Measurements from ENCODE around the gene CFLAR. TPM values are rescaled to one million over a fixed set of nuclear protein-coding genes. Genes with fewer than 3 reads are reported as not detected.

Gene CFLAR
- total and polyA plus RNA-seq, 2 of the 4 experiments (the other 2 are of a cell fraction), result 29.2 to 59.9 TPM

DNA sequence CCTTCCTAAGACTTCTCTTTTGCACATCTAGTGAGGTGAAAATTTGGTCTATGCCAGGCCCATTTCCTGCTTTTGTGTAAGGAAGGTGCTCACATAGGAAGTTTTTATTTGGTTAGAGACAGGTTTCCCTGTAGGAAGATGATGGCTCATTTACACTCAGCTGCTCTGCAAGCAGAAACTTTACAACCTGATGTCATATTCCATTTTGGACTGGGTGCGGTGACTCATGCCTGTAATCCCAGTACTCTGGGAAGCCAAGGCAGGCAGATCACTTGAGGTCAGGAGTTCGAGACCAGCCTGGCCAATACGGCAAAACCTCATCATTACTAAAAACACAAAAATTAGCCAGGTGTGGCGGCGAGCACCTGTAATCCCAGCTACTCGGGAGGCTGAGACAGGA lies 102.8 kb downstream of the CFLAR start:
- Histone ChIP-seq H2AK9ac (replicated peaks; ENCODE audit: low read depth, low read length, poor library complexity) (no peak overlapping the region), H4K20me1 (ENCODE audit: insufficient read depth, low read length) (no peaks in the 10 kb centered on the region), H3K9me3 (ENCODE audit: control insufficient read depth, insufficient read depth, low read length) (no peaks in the 10 kb centered on the region), H3K4me1 (ENCODE audit: control insufficient read depth, insufficient read depth, low read length) (no peaks in the 10 kb centered on the region), H3K9ac (ENCODE audit: low read depth, low read length) (no peak overlapping the region), H3K14ac (replicated peaks; ENCODE audit: low read depth, low read length) (no peak overlapping the region), H3K18ac (ENCODE audit: low read depth, low read length) (no peak overlapping the region), H3K9me1 (ENCODE audit: insufficient read depth, low read length) (no peaks in the 10 kb centered on the region), H2BK120ac (ENCODE audit: low read depth, low read length) (no peak overlapping the region), H3K36me3 (ENCODE audit: control insufficient read depth, insufficient read depth, low read length) (no peaks in the 10 kb centered on the region), H2AFZ (replicated peaks; ENCODE audit: low read length, poor library complexity) (no peak overlapping the region), H4K8ac (ENCODE audit: low read depth in 2 of 2, low read length in 2 of 2) (no peak overlapping the region), H4K91ac (ENCODE audit: insufficient read depth, low read depth, low read length) (no peak overlapping the region), H3K27me3 (ENCODE audit: control insufficient read depth, insufficient read depth, low read length) (peaks cover 2% of the 10 kb centered on the region; the same call in 1 of the 2 replicates), H4K5ac (ENCODE audit: low read depth, low read length) (no peak overlapping the region), H3K27ac (ENCODE audit: insufficient read depth, low read length) (no peak overlapping the region), H3K79me1 (ENCODE audit: low read depth in 1 of 2, low read length in 2 of 2) (no peaks in the 10 kb centered on the region), H3K4me2 (ENCODE audit: low read depth, low read length) (no peak overlapping the region), H3K4me3 (ENCODE audit: insufficient read depth, low read depth, low read length) (no peak overlapping the region), H2BK20ac (ENCODE audit: low read depth, low read length) (no peak overlapping the region), H3K56ac (ENCODE audit: extremely low read depth, insufficient read depth, low read length) (no peak overlapping the region), H2BK5ac (ENCODE audit: low read depth, low read length, poor library complexity, severe bottlenecking) (no peak overlapping the region), H2BK15ac (ENCODE audit: low read depth, low read length) (no peak overlapping the region), H3K23ac (ENCODE audit: low read depth, low read length) (no peak overlapping the region), H3K4ac (ENCODE audit: low read depth, low read length) (no peak overlapping the region), H2AK5ac (ENCODE audit: low read depth, low read length) (no peak overlapping the region)
- dilution Hi-C loops (cut with HindIII; ENCODE audit: low sequenced_read_pairs, unreplicated experiment) (no loop called here), in situ Hi-C loops (cut with MboI; ENCODE audit: low sequenced_read_pairs) (no loop called here), intact Hi-C loops (cut with micrococcal nuclease) (no loop called here)
- 90% methylated on average over 5 of the region's 6 CpGs; no CpG with 5 or more reads in 1 of the 2 experiments for WGBS, 2 experiments (ENCODE audit: extremely low coverage in 2 of 2, insufficient read length in 1 of 2)
- no peak for TF ChIP-seq CHD1 (IDR thresholded peaks at IDR 0.05; ENCODE audit: low read depth, low read length)
- no peak for TF ChIP-seq USF2 (IDR thresholded peaks at IDR 0.05; ENCODE audit: low read depth, low read length)
- TF ChIP-seq, protein P1, sequence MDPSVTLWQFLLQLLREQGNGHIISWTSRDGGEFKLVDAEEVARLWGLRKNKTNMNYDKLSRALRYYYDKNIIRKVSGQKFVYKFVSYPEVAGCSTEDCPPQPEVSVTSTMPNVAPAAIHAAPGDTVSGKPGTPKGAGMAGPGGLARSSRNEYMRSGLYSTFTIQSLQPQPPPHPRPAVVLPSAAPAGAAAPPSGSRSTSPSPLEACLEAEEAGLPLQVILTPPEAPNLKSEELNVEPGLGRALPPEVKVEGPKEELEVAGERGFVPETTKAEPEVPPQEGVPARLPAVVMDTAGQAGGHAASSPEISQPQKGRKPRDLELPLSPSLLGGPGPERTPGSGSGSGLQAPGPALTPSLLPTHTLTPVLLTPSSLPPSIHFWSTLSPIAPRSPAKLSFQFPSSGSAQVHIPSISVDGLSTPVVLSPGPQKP (IDR thresholded peaks at IDR 0.05; ENCODE audit: borderline replicate concordance, low read depth, low read length), result no peak
- no peak for TF ChIP-seq MXI1 (IDR thresholded peaks at IDR 0.05; ENCODE audit: borderline replicate concordance, low read depth, low read length)
- no peak for TF ChIP-seq FOS (IDR thresholded peaks at IDR 0.05; ENCODE audit: low read depth, low read length)
- TF ChIP-seq RFX5 (IDR thresholded peaks at IDR 0.05; ENCODE audit: low read depth, low read length), result no peak
- TF ChIP-seq POLR2A (IDR thresholded peaks at IDR 0.05; ENCODE audit: low read depth, low read length), result no peak
- no peak for TF ChIP-seq CEBPB (IDR thresholded peaks at IDR 0.05; ENCODE audit: low read depth, low read length)
- DNase-seq, result peak; percentile 41
- no peak for ATAC-seq (ENCODE audit: low read depth)
- POLR2A ChIA-PET (ENCODE audit: unreplicated experiment), result no interaction called here
- no TSS peak for BruUV-seq (replicated peaks)
- CTCF ChIA-PET, result interaction anchor here (0.6 to 1.5 kb wide), 2 partner anchors 13 to 21 kb away, joined by 5 read pairs; no protein-coding TSS in a partner anchor

All from IMR-90 (cell line).